ENCODE measurements around the gene GPD1.
A peak's percentile ranks its signal among the peaks of the same experiment; 100 is the strongest.
"Not testable (repeated sequence)": the region's sequence is repeated elsewhere in the genome, so short reads cannot be mapped to it uniquely, and the experiment has no call there.

The GPD1 gene

DNA sequence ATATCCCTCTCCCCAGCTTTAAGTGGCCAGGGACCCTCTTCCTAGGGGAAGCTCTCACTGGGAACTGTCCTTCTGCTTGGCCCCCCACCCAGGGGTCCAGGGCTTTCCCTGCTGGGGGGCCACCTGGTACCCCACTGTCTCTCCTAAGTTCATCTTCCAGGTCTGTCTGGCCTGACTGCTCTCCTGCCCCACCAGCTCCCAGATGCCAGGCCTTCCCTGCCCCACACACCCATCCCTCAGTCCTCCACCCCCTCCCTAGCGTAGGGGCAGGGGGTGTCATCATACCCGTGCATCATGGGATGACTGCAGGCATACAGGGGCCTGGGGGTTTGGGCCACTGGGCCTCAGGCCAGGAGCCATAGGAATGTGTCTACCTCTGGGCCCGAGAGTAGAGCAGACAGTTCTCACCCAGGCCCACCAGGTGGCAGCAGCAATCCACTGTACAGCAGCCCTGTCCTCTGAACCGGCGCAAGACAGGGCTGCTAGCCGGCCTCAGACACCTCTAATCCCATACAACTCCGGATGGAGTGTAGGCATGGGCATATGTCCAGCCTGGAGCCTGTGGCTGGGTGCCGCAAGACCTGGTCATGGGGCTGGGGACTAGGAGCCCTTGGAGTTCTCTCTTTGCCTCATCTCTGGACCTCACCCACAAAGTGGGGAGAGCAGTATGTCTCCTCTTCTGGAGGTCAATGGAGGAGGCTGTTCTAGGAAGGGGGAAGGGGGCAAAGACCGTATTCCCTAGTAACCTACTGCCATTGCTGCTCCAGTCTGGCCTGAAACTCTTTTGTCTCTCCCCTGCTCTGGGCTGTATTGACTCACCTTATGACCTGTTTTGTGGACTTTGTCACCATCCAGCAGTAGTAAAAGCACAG lies 28.6 kb upstream of the GPD1 start:
- DNase-seq, result peak; percentile 16

DNA sequence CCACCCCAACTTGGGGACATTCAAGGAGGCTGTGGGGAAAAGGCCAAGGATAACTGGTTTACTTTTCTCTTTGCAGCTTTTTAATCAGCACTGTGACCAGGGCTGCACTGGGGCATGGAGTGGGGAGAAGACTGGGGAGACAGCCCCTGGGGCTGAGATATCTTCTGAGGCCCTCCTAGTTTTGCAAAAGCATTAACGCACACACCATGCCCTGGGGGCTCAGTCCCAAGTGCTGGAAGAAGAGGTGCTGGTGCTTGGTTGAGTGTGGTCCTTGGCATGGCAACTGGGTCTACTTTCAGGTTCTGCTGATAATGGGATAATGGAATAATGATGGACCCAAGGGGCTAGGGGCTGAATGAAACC lies 28.0 kb upstream of the GPD1 start:
- DNase-seq, result no peak

DNA sequence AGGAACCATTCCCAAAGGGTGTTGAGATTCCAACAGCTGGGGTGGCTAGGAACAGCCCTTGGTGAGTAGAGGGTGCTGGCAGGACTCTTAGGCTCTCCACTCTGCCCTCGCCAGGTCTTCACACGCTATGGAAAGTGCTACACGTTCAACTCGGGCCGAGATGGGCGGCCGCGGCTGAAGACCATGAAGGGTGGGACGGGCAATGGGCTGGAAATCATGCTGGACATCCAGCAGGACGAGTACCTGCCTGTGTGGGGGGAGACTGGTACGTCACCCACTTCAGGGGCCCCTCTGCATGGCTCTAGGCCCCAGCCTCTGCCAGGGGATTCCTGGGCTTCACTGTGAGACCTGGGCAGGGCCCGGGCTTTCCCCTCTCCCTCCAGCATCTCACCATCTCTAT lies 26.7 kb upstream of the GPD1 start:
- DNase-seq, result no peak

DNA sequence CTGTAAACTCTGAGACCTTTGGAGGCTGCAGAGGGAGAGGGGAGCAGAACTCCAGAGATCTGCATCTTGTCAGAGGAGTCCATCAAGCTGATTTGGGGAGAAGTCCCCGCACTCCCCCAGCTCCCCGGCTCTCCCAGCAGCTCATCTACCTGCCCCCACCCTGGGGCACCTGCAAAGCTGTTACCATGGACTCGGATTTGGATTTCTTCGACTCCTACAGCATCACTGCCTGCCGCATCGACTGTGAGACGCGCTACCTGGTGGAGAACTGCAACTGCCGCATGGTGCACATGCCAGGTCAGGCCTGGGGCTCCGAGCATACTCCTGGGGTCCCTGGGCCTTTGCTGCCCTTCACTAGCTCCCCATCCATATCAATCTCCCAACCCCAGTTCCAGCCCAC lies 25.5 kb upstream of the GPD1 start:
- DNase-seq, result no peak

DNA sequence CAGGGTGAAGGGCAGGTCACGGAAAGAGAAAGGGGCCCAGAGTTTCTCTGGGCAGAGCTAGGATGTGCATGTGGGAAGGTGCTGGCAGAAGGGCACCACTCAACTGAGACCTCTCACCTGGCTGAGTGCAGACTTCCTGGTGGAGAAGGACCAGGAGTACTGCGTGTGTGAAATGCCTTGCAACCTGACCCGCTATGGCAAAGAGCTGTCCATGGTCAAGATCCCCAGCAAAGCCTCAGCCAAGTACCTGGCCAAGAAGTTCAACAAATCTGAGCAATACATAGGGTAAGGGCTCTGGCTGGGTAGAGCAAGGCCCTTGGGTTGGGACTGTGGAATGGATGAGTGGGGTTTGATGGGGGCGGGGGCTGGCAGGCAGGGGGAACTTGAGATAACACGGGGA lies 24.0 kb upstream of the GPD1 start:
- no peak for DNase-seq

DNA sequence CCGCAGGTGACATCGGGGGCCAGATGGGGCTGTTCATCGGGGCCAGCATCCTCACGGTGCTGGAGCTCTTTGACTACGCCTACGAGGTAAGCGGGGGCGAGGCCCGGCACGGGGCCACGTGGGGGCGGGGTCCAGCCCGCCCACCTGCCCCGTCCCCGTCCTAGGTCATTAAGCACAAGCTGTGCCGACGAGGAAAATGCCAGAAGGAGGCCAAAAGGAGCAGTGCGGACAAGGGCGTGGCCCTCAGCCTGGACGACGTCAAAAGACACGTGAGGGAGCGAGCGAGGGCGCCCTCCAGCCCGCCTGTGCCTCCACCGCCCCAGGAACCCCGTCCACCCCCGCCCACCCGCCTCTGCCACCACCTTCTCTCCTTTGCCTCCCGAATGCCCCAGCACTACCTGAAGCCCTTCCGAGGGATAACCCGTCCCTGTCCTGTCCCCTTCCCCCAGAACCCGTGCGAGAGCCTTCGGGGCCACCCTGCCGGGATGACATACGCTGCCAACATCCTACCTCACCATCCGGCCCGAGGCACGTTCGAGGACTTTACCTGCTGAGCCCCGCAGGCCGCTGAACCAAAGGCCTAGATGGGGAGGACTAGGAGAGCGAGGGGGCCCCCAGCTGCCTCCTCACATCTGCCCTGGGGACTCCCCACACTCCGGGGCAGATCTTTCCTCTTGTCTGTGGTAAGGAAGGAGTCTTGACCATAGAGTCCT lies 22.6 kb upstream of the GPD1 start:
- no peak for DNase-seq

DNA sequence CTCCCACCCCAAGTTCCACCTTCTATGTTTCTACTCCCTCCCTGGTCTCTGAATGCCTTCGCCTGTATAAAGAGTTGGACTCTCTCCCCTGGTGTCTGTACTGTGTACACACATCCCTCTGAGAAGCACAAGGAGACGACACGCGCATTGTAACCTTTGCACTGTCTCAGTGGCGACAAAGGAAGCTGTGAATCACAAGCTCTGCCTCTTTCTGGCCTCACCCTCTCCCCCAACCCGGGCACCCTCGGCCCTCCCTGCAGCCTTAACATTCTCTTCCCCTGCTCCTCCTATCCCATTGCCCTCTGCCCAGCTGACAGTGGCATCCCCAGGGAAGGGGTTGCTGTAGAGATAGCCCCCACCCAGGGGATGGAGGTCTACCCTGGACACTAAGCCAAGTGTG lies 21.2 kb upstream of the GPD1 start:
- no peak for DNase-seq

DNA sequence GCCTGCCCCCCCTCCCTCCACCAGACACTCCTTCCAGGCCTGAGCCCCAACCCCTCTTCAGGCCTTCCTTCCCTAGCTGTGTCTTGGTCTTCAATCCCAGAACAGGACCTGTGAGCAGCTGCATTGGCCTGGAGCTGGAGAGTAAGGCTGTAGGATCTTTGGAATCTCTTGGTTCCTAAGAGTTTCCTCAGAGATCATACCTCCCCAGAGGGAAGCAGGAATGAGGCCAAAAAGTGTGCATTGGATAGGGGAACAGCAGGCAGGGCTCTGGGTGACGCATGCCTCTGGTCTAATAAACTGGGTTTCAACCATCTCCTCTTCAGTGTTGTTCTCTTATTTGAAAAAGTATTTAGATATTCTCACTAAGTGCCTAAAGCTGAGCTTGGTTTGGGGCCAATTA lies 20.5 kb upstream of the GPD1 start:
- no peak for DNase-seq

DNA sequence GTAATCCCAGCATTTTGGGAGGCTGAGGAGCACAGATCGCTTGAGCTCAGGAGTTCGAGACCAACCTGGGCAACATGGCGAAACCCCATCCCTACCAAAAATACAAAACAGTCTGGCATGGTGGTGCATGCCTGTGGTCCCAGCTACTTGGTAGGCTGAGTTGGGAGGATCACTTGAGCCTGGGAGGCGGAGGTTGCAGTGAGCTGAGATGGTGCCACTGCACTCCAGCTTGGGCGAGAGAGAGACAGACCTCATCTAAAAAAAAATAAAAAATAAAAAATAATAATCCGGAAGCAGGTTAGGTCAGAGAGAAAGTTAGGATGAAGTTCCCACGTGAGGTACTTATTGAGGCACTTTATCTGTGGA lies 19.4 kb upstream of the GPD1 start:
- not testable (repeated sequence) for DNase-seq

DNA sequence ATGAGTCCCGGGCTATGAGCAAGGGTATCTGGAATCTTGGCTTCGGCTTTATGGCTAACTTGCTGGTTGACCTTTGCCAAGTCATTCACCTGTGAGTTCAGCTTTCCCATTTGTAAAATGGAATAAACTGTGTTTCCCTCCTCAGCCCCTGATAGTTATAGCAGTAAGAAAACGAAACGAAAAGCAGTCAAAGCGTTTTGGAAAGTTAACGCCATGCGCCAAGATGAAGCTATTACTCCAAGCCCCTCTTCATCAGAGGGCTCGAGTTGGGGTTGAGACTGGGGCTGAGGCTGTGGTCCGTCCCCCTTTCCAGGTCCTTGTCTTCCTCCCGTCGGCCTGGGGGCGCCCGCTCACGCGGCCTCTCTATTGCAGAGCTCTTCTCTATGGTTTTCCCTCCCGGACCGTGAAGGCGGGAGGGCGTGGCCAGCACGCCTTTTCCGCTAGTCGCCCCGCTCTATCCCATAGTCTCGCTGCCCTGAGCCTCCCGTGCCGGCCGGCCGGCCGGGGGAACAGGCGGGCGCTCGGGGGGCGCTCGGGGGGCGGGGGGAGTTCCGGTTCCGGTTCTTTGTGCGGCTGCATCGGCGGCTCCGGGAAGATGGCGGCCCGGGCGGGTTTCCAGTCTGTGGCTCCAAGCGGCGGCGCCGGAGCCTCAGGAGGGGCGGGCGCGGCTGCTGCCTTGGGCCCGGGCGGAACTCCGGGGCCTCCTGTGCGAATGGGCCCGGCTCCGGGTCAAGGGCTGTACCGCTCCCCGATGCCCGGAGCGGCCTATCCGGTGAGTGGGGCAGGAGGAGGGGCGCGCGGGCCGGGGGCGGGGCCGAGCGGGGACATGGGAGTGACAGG lies 18.8 kb upstream of the GPD1 start, which contains the start of gene SMARCD1:
Gene SMARCD1 (plus strand): TSS at position 568 of the 840 bp plus-strand sequence. CDS start 28 bp downstream, at position 596.
- DNase-seq, result peak; percentile 79

DNA sequence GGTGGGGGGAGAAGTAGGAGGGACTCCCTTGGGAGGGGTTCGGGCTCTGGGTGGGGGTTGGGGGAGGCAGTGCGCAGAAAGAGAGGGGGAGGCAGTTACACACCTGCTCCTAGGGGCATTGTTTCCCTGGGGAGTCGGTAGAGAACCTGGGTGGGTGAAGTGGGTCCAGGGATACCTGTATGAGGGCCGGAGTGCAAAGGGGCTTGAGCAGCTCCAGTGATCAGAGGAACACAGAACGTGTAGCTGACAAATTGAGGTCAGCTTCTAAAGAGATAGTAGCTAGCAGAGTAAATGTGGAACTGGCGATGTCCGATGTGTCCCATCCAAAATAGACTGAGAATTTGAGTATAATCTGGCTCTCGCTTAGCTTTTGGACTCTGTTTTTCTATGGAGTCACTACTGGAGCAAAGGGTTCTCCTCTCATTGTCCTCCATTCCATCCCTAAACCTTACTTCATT lies 18.2 kb upstream of the GPD1 start:
- no peak for DNase-seq

DNA sequence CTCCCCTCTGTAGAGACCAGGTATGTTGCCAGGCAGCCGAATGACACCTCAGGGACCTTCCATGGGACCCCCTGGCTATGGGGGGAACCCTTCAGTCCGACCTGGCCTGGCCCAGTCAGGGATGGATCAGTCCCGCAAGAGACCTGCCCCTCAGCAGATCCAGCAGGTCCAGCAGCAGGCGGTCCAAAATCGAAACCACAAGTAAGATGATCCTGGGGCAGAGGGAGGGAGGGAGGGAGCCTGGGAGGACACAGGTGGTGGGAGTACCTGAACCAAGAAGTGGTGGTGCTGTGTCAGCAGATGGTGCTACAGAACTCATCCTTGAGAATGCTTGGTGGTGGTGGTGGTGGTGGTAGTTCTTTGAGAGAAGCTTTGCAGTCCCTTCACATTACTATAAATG lies 17.7 kb upstream of the GPD1 start:
- no peak for DNase-seq

DNA sequence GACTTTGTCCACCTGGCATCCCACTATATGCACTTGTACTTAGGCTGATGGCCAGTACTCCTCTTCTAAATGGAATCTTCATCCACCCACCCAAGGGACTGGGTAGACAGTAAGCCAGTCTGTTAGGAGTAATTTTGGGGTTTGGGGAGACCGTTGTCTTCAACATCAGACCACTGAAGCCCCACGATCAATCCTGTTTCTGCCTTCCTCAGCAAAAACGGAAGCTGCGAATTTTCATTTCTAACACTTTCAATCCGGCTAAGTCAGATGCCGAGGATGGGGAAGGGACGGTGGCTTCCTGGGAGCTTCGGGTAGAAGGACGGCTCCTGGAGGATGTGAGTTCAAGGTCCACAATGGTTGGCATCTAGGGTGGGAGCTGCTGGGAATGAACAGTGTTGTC lies 16.7 kb upstream of the GPD1 start:
- no peak for DNase-seq

DNA sequence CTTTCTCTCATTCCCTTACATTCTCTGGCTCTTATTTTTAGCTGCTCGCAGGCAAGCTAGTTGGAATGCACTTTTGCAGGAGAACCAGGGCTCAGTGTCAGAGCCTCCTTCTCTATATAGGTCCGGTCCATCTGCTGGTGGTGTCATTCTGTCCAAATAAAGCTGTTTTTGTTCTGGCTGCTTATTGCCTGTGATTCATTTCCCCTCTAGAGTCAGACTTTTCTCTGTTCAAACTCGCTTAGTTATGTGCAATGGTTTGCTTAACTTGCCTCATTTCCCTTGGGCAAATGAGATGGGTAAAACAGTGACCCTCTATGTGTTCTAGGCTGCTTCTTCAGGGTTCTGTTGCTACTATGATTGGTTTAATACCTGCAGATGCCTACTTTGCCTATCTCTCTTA lies 15.8 kb upstream of the GPD1 start:
- no peak for DNase-seq

DNA sequence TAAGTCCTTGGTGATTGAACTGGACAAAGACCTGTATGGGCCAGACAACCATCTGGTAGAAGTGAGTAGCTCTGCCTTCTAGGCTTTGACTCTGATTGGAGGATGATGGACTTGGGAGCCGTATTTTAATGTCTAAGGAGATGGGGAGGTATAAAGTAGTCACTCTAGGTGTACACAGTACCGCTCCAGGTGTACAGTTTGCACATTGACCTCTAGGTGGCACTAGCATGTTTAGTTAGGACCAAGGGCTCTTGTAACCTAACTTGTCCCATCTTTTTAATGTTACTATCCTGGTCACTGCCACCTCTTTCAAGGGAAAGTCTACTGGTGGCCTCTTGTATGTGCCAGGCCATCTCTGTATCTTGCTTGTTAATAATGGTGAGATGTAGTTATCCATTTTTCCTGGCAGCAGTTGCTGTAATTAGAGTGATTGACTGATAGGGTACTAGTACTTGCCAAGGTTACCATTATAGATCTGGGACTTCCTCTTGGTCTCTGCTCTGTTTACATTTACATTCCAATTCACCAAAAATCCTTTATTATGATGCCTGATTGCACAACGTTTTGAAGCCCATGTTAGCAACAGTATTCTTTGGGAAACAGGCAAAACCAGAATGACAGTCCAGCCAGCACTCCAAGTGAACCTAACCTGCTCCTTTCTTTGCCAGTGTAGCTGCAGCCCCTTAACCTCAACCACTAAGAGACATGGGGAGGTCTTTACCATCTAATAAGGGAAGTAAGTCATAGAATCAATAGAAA lies 15.1 kb upstream of the GPD1 start:
- DNase-seq, result peak; percentile 24

DNA sequence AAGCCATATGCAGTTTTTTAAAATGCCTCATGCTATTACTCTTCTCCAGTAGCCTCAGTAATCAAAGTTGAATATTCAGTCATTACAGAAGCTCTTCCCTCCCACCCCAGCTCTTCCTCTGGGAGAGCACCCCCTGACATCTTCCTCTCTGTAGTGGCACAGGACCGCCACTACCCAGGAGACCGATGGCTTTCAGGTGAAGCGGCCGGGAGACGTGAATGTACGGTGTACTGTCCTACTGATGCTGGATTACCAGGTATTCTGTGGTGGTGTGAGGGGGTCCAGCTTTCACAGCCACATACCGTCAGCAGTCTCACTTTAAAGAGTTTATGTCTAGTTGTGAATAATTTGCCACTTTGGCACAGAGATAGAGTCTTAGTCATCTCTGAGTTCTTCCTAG lies 14.1 kb upstream of the GPD1 start:
- DNase-seq, result no peak

DNA sequence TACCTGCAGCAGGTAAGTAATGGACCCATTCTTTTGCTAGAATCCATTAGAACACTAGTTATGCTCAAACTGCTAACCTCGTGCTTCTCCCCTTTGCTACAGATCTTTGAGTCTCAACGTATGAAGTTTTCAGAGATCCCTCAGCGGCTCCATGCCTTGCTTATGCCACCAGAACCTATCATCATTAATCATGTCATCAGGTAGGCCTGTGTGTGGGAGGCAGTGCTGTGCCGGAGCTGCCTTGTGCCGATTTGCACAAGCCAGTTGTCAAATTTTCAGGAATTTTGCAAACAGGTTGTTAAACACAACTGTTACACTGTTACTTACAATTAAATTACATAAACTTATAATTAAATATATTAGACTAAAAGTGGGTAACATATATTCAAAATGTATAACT lies 13.4 kb upstream of the GPD1 start:
- DNase-seq, result no peak

DNA sequence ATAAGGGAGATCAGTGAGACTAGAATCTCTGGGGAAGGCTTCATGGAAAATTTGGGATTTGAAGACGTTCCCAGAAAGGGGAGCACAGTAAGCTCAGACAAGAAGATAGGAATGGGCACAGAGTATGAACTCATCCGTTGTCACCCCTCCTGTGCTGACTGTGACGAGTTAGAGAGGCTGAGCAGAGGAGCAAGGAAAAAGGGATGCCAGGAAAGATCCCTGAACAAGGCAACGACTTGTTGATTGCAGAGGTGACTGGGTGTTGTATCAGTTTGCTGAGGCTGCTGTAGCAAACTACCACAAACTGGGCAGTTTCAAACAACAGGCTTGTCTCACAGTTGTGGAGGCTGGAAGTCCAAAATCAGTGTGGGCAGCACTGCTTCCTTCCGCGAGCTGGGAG lies 5.9 kb upstream of the GPD1 start:
- no peak for DNase-seq

DNA sequence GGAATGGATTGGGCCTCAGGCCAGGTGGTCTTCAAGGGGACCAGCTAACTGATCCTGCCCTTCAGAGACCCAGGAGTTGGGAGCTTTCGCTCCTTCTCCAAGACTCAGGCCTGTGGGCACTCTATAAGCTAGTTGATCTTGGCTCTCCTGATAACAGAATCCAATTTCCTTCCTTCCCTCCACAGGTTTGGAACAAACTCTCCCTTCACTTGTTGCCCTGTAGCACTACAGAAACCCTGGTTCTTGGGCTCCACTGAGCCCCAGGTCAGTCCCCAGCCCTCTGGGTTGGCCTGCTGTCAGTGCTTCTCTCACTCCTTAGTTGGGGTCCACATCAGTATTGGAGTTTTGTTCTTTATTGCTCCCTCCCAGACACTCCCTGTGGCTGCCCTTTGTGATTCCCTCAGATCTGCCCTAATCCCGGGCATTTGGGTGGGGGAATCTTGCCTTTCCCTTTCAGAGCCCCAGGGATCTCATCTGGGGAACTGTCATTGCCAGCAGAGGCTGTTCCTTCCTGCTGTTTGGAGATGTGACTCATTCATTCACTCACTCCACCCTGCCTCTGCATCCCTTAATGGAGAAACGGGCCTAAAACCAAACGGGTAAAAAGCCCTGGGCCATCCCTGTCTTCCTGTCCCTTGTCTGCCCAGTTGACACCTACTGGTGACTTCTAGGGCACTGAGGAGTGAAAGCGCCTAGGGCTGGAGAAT lies 4.4 kb upstream of the GPD1 start:
- no peak for DNase-seq

DNA sequence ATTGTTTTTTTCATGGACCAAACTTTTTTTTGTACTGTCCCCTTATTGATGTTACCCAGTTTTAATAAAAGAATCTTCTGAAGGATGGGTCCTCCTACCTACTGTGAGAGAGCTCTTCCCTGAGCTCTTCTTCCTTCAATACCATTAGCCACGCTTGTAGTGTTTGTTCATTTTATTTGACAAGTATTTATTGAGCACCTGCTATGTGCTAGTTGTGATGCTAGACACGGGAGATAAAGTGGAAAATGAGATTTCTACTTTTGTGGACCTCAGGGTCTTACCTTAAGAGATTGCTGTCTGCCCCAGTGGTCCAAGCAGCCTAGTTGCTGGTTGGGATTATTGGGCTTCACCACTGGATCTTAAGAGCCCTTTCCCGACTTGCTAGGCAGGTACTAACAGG lies 3.2 kb upstream of the GPD1 start:
- no peak for DNase-seq

DNA sequence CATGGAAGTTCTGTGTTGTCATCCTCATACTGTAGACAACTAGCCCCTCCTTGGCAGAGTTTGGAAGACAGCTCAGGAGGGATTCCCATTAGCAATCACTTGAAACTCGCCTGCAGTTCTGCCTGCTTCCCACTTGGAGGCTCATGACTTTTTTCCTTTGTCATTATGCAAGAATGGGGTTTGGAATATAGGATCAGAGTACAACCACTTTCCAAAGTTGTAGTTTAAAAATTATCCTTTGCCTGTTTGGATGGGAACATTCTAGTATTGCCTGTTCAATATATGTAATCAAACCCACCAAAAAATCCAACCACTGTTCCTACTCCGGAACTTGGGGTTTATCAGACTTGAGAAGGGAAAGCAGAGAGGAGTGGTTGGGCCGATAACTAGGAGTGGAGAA lies 2.1 kb upstream of the GPD1 start:
- no peak for DNase-seq

DNA sequence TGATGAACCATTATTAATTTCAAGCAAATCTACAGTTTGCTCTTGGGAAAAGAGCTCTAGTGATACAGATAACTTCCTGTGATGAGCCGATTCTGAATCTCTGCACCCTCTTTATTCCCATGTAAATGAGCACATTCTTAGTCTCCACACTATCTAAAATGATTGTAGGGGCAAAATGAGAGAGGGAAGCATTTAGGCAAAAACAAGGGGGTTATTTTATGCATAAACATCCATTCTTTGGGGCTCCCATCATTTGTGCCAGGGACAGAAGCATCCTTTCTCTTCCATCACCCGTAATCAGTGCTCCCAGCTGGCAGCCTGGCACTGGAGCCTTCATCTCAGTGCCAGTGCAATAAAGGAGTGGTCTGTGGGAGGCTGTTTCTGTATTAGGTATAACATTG lies 1.7 kb upstream of the GPD1 start:
- no peak for DNase-seq
